ENCODE results near the gene AJAP1.

The AJAP1 gene

GRCh38 chr1:4797016-4797410, 142.6 kb downstream of the AJAP1 start:
- Histone ChIP-seq H3K27ac (ENCODE audit: low read depth, low read length) (no peak overlapping the region), H3K9ac (ENCODE audit: low read length) (no peak overlapping the region)

GRCh38 chr1:4797429-4797828, 143.0 kb downstream of the AJAP1 start:
- Histone ChIP-seq H3K9ac (ENCODE audit: low read length) (no peak overlapping the region), H3K9me3 (ENCODE audit: control insufficient read depth, insufficient read depth, low read depth, low read length) (peaks cover under 1% of the 10 kb centered on the region; the same call in 1 of the 2 replicates), H3K27ac (ENCODE audit: low read depth, low read length) (no peak overlapping the region), H3K4me3 (ENCODE audit: low read depth, low read length) (no peak overlapping the region), H3K27me3 (ENCODE audit: control insufficient read depth, insufficient read depth, low read length) (no peaks in the 10 kb centered on the region; the same call in 1 of the 2 replicates), H3K36me3 (ENCODE audit: control insufficient read depth, insufficient read depth, low read length) (no peaks in the 10 kb centered on the region), H3K4me1 (ENCODE audit: control insufficient read depth, insufficient read depth, low read length) (peaks cover 10% of the 10 kb centered on the region; the same call in 1 of the 2 replicates)

More at GRCh38 chr1:4797016-4797410, 142.6 kb downstream of the AJAP1 start:
- Histone ChIP-seq H3K4me1 (ENCODE audit: control insufficient read depth, insufficient read depth, low read length) (peaks cover 10% of the 10 kb centered on the region; the same call in 1 of the 2 replicates), H3K9me3 (ENCODE audit: control insufficient read depth, insufficient read depth, low read depth, low read length) (no peaks in the 10 kb centered on the region), H3K4me3 (ENCODE audit: low read depth, low read length) (no peak overlapping the region), H3K36me3 (ENCODE audit: control insufficient read depth, insufficient read depth, low read length) (no peaks in the 10 kb centered on the region), H3K27me3 (ENCODE audit: control insufficient read depth, insufficient read depth, low read length) (no peaks in the 10 kb centered on the region; the same call in 1 of the 2 replicates)

- Histone ChIP-seq H3K27ac (ENCODE audit: low read depth, low read length) (no peak overlapping the region), H3K9me3 (ENCODE audit: control insufficient read depth, insufficient read depth, low read depth, low read length) (peaks cover 2% of the 10 kb centered on the region; the same call in 1 of the 2 replicates), H3K27me3 (ENCODE audit: control insufficient read depth, insufficient read depth, low read length) (no peaks in the 10 kb centered on the region; the same call in 1 of the 2 replicates), H3K36me3 (ENCODE audit: control insufficient read depth, insufficient read depth, low read length) (no peaks in the 10 kb centered on the region), H3K4me3 (ENCODE audit: low read depth, low read length) (no peak overlapping the region), H3K9ac (ENCODE audit: low read length) (no peak overlapping the region), H3K4me1 (ENCODE audit: control insufficient read depth, insufficient read depth, low read length) (peaks cover 3% of the 10 kb centered on the region; the same call in 1 of the 2 replicates)
Observed at GRCh38 chr1:4801192-4801924, 146.9 kb downstream of the AJAP1 start.

GRCh38 chr1:4802024-4802423, 147.6 kb downstream of the AJAP1 start:
- no peak overlapping the region for H3K27ac ChIP-seq (ENCODE audit: low read depth, low read length)

GRCh38 chr1:4803335-4803734, 148.9 kb downstream of the AJAP1 start:
- Histone ChIP-seq H3K36me3 (ENCODE audit: control insufficient read depth, insufficient read depth, low read length) (no peaks in the 10 kb centered on the region), H3K4me1 (ENCODE audit: control insufficient read depth, insufficient read depth, low read length) (no peaks in the 10 kb centered on the region), H3K9ac (ENCODE audit: low read length) (no peak overlapping the region), H3K27ac (ENCODE audit: low read depth, low read length) (no peak overlapping the region), H3K4me3 (ENCODE audit: low read depth, low read length) (no peak overlapping the region), H3K27me3 (ENCODE audit: control insufficient read depth, insufficient read depth, low read length) (no peaks in the 10 kb centered on the region; the same call in 1 of the 2 replicates), H3K9me3 (ENCODE audit: control insufficient read depth, insufficient read depth, low read depth, low read length) (peaks cover 6% of the 10 kb centered on the region; the same call in 1 of the 2 replicates)

More at GRCh38 chr1:4802024-4802423, 147.6 kb downstream of the AJAP1 start:
- Histone ChIP-seq H3K9ac (ENCODE audit: low read length) (no peak overlapping the region), H3K36me3 (ENCODE audit: control insufficient read depth, insufficient read depth, low read length) (no peaks in the 10 kb centered on the region), H3K4me1 (ENCODE audit: control insufficient read depth, insufficient read depth, low read length) (no peaks in the 10 kb centered on the region; the same call in 1 of the 2 replicates), H3K4me3 (ENCODE audit: low read depth, low read length) (no peak overlapping the region), H3K9me3 (ENCODE audit: control insufficient read depth, insufficient read depth, low read depth, low read length) (peaks cover 5% of the 10 kb centered on the region; the same call in 1 of the 2 replicates), H3K27me3 (ENCODE audit: control insufficient read depth, insufficient read depth, low read length) (no peaks in the 10 kb centered on the region; the same call in 1 of the 2 replicates)

GRCh38 chr1:4805987-4806386, 151.6 kb downstream of the AJAP1 start:
- no peak overlapping the region; the same call in 1 of the 2 replicates for H3K27ac ChIP-seq (ENCODE audit: low read depth, low read length)
- H3K9me3 ChIP-seq (ENCODE audit: control insufficient read depth, insufficient read depth, low read depth, low read length): peaks cover 19% of the 10 kb centered on the region
- H3K27me3 ChIP-seq (ENCODE audit: control insufficient read depth, insufficient read depth, low read length): no peaks in the 10 kb centered on the region
- no peaks in the 10 kb centered on the region for H3K36me3 ChIP-seq (ENCODE audit: control insufficient read depth, insufficient read depth, low read length)
- H3K4me1 ChIP-seq (ENCODE audit: control insufficient read depth, insufficient read depth, low read length): no peaks in the 10 kb centered on the region
- no peak overlapping the region for H3K9ac ChIP-seq (ENCODE audit: low read length)
- no peak overlapping the region for H3K4me3 ChIP-seq (ENCODE audit: low read depth, low read length)

GRCh38 chr1:4820543-4820942, 166.1 kb downstream of the AJAP1 start:
- Histone ChIP-seq H3K27ac (ENCODE audit: low read depth, low read length) (no peak overlapping the region), H3K36me3 (ENCODE audit: control insufficient read depth, insufficient read depth, low read length) (no peaks in the 10 kb centered on the region), H3K9me3 (ENCODE audit: control insufficient read depth, insufficient read depth, low read depth, low read length) (peaks cover 54% of the 10 kb centered on the region), H3K4me3 (ENCODE audit: low read depth, low read length) (no peak overlapping the region), H3K27me3 (ENCODE audit: control insufficient read depth, insufficient read depth, low read length) (no peaks in the 10 kb centered on the region), H3K9ac (ENCODE audit: low read length) (no peak overlapping the region), H3K4me1 (ENCODE audit: control insufficient read depth, insufficient read depth, low read length) (peaks cover 4% of the 10 kb centered on the region; the same call in 1 of the 2 replicates)

- no peaks in the 10 kb centered on the region for H3K36me3 ChIP-seq (ENCODE audit: control insufficient read depth, insufficient read depth, low read length)
- no peak overlapping the region for H3K4me3 ChIP-seq (ENCODE audit: low read depth, low read length)
- H3K9ac ChIP-seq (ENCODE audit: low read length): no peak overlapping the region
- H3K27me3 ChIP-seq (ENCODE audit: control insufficient read depth, insufficient read depth, low read length): no peaks in the 10 kb centered on the region
- no peak overlapping the region for H3K27ac ChIP-seq (ENCODE audit: low read depth, low read length)
- peaks cover 15% of the 10 kb centered on the region for H3K9me3 ChIP-seq (ENCODE audit: control insufficient read depth, insufficient read depth, low read depth, low read length)
- H3K4me1 ChIP-seq (ENCODE audit: control insufficient read depth, insufficient read depth, low read length): peaks cover 3% of the 10 kb centered on the region; the same call in 1 of the 2 replicates
Observed at GRCh38 chr1:4825800-4826450, 171.5 kb downstream of the AJAP1 start.

- Histone ChIP-seq H3K27me3 (ENCODE audit: control insufficient read depth, insufficient read depth, low read length) (no peaks in the 10 kb centered on the region), H3K9me3 (ENCODE audit: control insufficient read depth, insufficient read depth, low read depth, low read length) (peaks cover 13% of the 10 kb centered on the region), H3K4me1 (ENCODE audit: control insufficient read depth, insufficient read depth, low read length) (no peaks in the 10 kb centered on the region), H3K36me3 (ENCODE audit: control insufficient read depth, insufficient read depth, low read length) (no peaks in the 10 kb centered on the region), H3K4me3 (ENCODE audit: low read depth, low read length) (no peak overlapping the region), H3K9ac (ENCODE audit: low read length) (no peak overlapping the region), H3K27ac (ENCODE audit: low read depth, low read length) (no peak overlapping the region)
Observed at GRCh38 chr1:4830707-4831106, 176.3 kb downstream of the AJAP1 start.

GRCh38 chr1:4836574-4836973, 182.2 kb downstream of the AJAP1 start:
- peaks cover 28% of the 10 kb centered on the region for H3K9me3 ChIP-seq (ENCODE audit: control insufficient read depth, insufficient read depth, low read depth, low read length)
- H3K4me3 ChIP-seq (ENCODE audit: low read depth, low read length): no peak overlapping the region
- no peaks in the 10 kb centered on the region for H3K4me1 ChIP-seq (ENCODE audit: control insufficient read depth, insufficient read depth, low read length)
- no peak overlapping the region for H3K9ac ChIP-seq (ENCODE audit: low read length)
- no peak overlapping the region for H3K27ac ChIP-seq (ENCODE audit: low read depth, low read length)
- H3K27me3 ChIP-seq (ENCODE audit: control insufficient read depth, insufficient read depth, low read length): no peaks in the 10 kb centered on the region
- no peaks in the 10 kb centered on the region for H3K36me3 ChIP-seq (ENCODE audit: control insufficient read depth, insufficient read depth, low read length)

- H3K9me3 ChIP-seq (ENCODE audit: control insufficient read depth, insufficient read depth, low read depth, low read length): peaks cover 28% of the 10 kb centered on the region
- no peak overlapping the region for H3K27ac ChIP-seq (ENCODE audit: low read depth, low read length)
- no peaks in the 10 kb centered on the region for H3K27me3 ChIP-seq (ENCODE audit: control insufficient read depth, insufficient read depth, low read length)
- H3K36me3 ChIP-seq (ENCODE audit: control insufficient read depth, insufficient read depth, low read length): no peaks in the 10 kb centered on the region
- no peak overlapping the region for H3K4me3 ChIP-seq (ENCODE audit: low read depth, low read length)
- H3K9ac ChIP-seq (ENCODE audit: low read length): no peak overlapping the region
- no peaks in the 10 kb centered on the region for H3K4me1 ChIP-seq (ENCODE audit: control insufficient read depth, insufficient read depth, low read length)
Observed at GRCh38 chr1:4837031-4837600, 182.7 kb downstream of the AJAP1 start.
